LHCN-M2 (cell line): ENCODE measurements around the gene APOC3. TPM values are rescaled to one million over a fixed set of nuclear protein-coding genes. Genes with fewer than 3 reads are reported as not detected.
"Not testable (repeated sequence)": the region's sequence is repeated elsewhere in the genome, so short reads cannot be mapped to it uniquely, and the experiment has no call there.

Experiments used
- DNase-seq: peaks from one replicate; pipeline ENCODE4 v3.0.0-alpha.2; 2012; ENCODE audit warnings: low read depth
- polyA plus RNA-seq: library from polyadenylated mRNA; unstranded; fragments of >200 nt; gene quantifications from one replicate; pipeline ENCODE4 v1.2.1, GENCODE V29; 2012; ENCODE audit warnings: missing spikeins
- total RNA-seq: library from RNA; depleted of rRNA; stranded (reverse); fragments of >200 nt; gene quantifications from 2 replicates; pipeline ENCODE4 v1.2.3, GENCODE V29; 2014; rRNA removed

Gene APOC3
- total RNA-seq, result not detected in 2 replicates
- not detected for polyA plus RNA-seq

- no peak for DNase-seq
These were observed at the start of gene APOC3 for GRCh38 chr11:116829525-116830183. Gene APOC3 (plus strand): TSS chr11:116829907. CDS start chr11:116830583, 676 bp downstream.

GRCh38 chr11:116782728-116783127 is 47.0 kb upstream of the APOC3 start:
- DNase-seq, result peak; percentile 65

- no peak for DNase-seq
These were observed 43.4 kb upstream of the APOC3 start for GRCh38 chr11:116786326-116786725.

- peak; percentile 50 for DNase-seq
These were observed 42.7 kb upstream of the APOC3 start for GRCh38 chr11:116786966-116787365.

- no peak for DNase-seq
These were observed 42.3 kb upstream of the APOC3 start for GRCh38 chr11:116787436-116787785.

- peak; percentile 66 for DNase-seq
These were observed 41.8 kb upstream of the APOC3 start, which contains the start of gene ZPR1 for GRCh38 chr11:116787786-116788486. Gene ZPR1 (minus strand): TSS chr11:116788023. CDS start chr11:116787990, 33 bp downstream.

- DNase-seq, result no peak
These were observed 41.2 kb upstream of the APOC3 start for GRCh38 chr11:116788534-116788933.

GRCh38 chr11:116788975-116789374 is 40.7 kb upstream of the APOC3 start:
- DNase-seq, result no peak

- DNase-seq, result no peak
These were observed 39.3 kb upstream of the APOC3 start for GRCh38 chr11:116790167-116791001.

- DNase-seq, result peak; percentile 60
These were observed 38.5 kb upstream of the APOC3 start for GRCh38 chr11:116791002-116791812.

- no peak for DNase-seq
These were observed 37.9 kb upstream of the APOC3 start, which contains the start of gene APOA5 for GRCh38 chr11:116791813-116792143. Gene APOA5 (minus strand): TSS chr11:116791879. CDS start chr11:116791860, 19 bp downstream.

GRCh38 chr11:116792144-116792868 is 37.4 kb upstream of the APOC3 start:
- DNase-seq, result no peak

- DNase-seq, result peak; percentile 87
These were observed 36.6 kb upstream of the APOC3 start for GRCh38 chr11:116792869-116793771.

GRCh38 chr11:116793772-116794097 is 36.0 kb upstream of the APOC3 start:
- peak; percentile 48 for DNase-seq

GRCh38 chr11:116794851-116795250 is 34.9 kb upstream of the APOC3 start:
- peak; percentile 53 for DNase-seq

- DNase-seq, result no peak
These were observed 33.2 kb upstream of the APOC3 start for GRCh38 chr11:116796548-116796947.

GRCh38 chr11:116797816-116798215 is 31.9 kb upstream of the APOC3 start:
- no peak for DNase-seq

GRCh38 chr11:116798368-116798767 is 31.3 kb upstream of the APOC3 start:
- no peak for DNase-seq

- DNase-seq, result no peak
These were observed 29.1 kb upstream of the APOC3 start for GRCh38 chr11:116800610-116801009.

GRCh38 chr11:116801662-116802061 is 28.0 kb upstream of the APOC3 start:
- DNase-seq, result not testable (repeated sequence)
